Pons (tissue), 1 donor: ENCODE data around the gene MYH11.
"Not testable (repeated sequence)": the region's sequence is repeated elsewhere in the genome, so short reads cannot be mapped to it uniquely, and the experiment has no call there.

Experiments
- DNase-seq: peaks from one replicate; pipeline ENCODE4 v3.0.0-alpha.2; 2016; ENCODE audit warnings: low spot score

Gene MYH11

GRCh38 chr16:15839204-15839603, 17.6 kb downstream of the MYH11 start:
- DNase-seq: not testable (repeated sequence)

- DNase-seq: no peak
Measured at GRCh38 chr16:15837761-15838160, 19.1 kb downstream of the MYH11 start.

GRCh38 chr16:15836965-15837611, 19.7 kb downstream of the MYH11 start:
- DNase-seq: no peak

- DNase-seq: no peak
Measured at GRCh38 chr16:15836074-15836473, 20.8 kb downstream of the MYH11 start.

- DNase-seq: no peak
Measured at GRCh38 chr16:15835136-15835878, 21.5 kb downstream of the MYH11 start.

- DNase-seq: no peak
Measured at GRCh38 chr16:15834502-15834901, 22.3 kb downstream of the MYH11 start.

- DNase-seq: no peak
Measured at GRCh38 chr16:15833541-15833940, 23.3 kb downstream of the MYH11 start.

GRCh38 chr16:15832241-15832640, 24.6 kb downstream of the MYH11 start:
- DNase-seq: no peak

- no peak for DNase-seq
Measured at GRCh38 chr16:15830832-15831451, 25.9 kb downstream of the MYH11 start.

GRCh38 chr16:15829460-15829859, 27.4 kb downstream of the MYH11 start:
- DNase-seq: peak; percentile 5

- DNase-seq: no peak
Measured at GRCh38 chr16:15827709-15828343, 29.0 kb downstream of the MYH11 start.

GRCh38 chr16:15827299-15827698, 29.5 kb downstream of the MYH11 start:
- DNase-seq: no peak

GRCh38 chr16:15825750-15826305, 31.0 kb downstream of the MYH11 start:
- no peak for DNase-seq

GRCh38 chr16:15822957-15823356, 33.9 kb downstream of the MYH11 start:
- peak; percentile 8 for DNase-seq

GRCh38 chr16:15820837-15821236, 36.0 kb downstream of the MYH11 start:
- DNase-seq: no peak

GRCh38 chr16:15819046-15819445, 37.8 kb downstream of the MYH11 start:
- DNase-seq: no peak

GRCh38 chr16:15817446-15817845, 39.4 kb downstream of the MYH11 start:
- no peak for DNase-seq

GRCh38 chr16:15816228-15816627, 40.6 kb downstream of the MYH11 start:
- DNase-seq: no peak

- not testable (repeated sequence) for DNase-seq
Measured at GRCh38 chr16:15812401-15812750, 44.5 kb downstream of the MYH11 start.

- DNase-seq: no peak
Measured at GRCh38 chr16:15811481-15812400, 45.1 kb downstream of the MYH11 start.

GRCh38 chr16:15810949-15811348, 45.9 kb downstream of the MYH11 start:
- no peak for DNase-seq
